Limb (tissue), 2 donors: ENCODE measurements around the gene KCNB1.

Experiments
- DNase-seq, 2 donors: peaks; one replicate each; pipeline ENCODE4 v3.0.0-alpha.2; 2016; ENCODE audit errors: extremely low spot score in 2 of 2

The KCNB1 gene

GRCh38 chr20:49501917-49502316, 19.4 kb upstream of the KCNB1 start:
- no peak for DNase-seq

DNA sequence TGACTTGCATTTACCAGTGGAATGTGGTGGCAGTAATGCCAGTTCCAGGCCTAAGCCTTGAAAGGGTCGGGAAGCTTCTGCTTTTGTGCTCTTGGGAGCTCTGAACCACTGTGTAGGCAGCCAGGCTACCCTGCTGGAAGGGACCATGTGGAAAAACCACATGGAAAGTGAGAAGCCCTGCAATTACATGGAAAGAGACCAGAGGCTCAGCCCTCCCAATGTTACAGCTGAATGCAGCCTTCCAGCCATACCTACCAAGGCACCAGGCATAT, 14.9 kb upstream of the KCNB1 start:
- no peak for DNase-seq

DNA sequence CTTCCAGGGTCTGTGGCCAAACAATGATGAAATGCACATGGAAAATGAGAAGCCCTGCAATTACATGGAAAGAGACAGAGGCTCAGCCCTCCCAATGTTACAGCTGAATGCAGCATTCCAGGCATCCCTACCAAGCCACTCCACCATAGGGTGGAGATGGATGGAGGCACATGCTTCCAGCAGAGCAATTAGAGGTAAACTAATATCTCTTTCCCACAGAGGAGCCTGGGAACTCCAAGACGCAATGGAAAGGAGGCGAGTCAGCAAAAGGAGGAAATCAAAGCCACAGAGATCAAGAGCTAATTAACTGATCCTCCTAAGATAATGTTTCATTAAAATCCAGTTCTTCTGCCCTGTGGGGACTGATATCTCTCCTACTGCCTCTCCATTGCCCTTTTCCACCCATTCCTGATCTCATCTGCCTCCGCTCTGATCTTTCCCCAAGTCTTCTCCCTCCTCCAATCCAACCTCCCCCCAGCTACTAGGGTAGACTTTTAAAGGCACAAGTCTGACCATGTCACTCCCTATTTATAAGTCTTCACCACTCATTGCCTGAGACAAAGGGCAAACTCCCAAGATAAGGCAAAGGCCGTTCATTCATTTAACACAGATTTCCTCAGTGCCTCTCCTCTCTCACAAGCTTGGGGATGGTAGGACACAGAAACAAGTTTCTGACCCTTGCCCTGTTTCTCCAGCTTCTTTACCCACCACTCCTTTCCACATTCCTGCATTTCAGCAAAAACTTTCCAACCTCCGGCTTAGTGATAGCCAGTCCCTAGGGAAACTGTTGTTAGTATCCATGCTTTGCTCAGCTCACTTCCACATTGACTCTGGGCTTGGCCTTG, 14.3 kb upstream of the KCNB1 start:
- DNase-seq, result no peak

DNA sequence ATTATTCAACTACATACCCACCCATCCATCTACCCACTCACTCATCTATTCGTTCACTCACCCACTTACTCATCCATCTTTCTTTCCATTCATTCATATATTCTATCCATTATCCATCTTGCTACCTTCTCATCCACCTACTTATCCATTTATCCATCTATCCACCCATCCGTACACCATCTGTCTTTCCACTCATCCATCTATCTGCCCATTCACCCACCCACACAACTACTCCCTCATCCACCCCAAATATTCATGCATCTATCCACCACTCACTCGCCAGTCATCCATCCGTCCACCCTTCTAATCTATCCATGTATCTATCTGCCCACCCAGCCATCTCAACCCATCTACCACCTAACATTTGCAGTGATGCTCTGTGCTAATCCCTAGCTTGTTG, 13.6 kb upstream of the KCNB1 start:
- DNase-seq, result no peak

DNA sequence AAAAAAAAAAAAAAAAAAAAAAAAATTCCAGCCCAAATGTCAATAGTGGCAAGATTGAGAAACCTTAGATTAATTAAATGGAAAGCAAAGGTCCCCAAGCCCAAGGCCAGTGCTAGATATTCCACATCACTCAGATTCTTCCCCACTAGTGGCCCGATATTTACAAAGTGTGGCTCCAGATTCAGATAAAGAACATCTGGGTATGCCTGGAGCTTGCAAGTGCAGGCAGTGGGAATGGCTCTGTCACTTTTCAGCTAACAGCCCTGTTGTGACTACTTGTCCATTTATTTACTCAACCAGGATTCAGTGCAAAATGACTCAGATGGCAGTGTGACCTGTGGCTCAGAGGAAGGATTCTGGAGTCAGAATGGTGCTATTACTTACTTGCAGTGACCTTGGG, 8.2 kb upstream of the KCNB1 start:
- no peak for DNase-seq

DNA sequence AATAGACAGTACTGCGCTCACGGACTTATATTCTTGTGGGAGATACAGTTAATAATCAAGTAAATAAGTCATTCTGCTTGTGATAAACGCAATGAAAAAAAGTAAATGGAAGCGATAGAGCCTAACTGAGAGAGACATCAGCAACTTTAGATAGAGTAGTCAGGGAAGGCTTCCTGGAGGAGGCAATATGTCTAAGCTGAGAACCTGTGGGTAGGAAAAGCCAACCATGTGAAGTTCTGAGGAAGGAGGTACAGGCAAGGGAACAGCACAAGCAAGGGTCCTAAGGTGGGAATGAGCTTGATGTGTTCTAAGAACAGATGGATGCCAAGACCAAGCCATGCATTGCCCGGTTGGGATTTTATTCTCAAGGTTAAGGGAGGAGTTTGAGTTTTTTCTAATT, 7.2 kb upstream of the KCNB1 start:
- DNase-seq, result no peak

DNA sequence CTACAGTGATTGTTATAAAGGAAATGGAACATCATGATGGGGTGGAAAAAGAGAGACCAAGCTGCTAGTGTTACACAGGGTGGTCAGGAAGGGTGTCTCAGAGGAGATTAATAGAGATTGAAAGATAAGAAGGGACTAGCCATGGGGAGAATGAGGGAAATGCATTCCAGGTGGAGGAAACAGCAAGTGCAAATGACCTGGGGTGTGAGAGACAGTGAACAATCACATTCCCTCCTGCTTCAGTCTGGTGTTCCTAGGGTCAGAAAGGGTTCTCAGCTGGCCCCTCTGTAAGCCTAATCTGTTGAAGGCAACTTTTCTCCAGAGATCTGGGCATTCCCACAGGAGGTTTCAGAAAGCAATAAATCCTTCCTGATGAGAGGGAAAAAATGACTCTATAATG, 3.6 kb upstream of the KCNB1 start:
- DNase-seq, result no peak

DNA sequence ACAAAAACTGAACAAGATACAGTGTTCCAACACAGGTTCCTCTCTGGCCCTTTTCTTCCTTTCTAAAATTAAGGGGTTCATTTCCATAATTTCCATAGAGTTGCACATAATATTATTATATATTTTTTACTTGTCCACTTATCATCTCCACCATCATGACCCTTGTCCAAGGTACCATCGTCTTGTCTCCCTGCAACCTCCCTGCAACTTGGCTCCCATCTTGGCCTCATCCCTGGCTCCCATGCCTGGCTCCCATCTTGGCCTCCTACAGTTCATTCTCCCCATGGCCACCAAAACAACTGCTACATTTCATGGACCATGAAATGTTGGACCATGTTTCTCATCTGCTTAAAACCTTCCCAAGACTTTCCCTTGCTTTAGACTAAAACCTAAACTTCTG, 3.1 kb upstream of the KCNB1 start:
- DNase-seq, result no peak

DNA sequence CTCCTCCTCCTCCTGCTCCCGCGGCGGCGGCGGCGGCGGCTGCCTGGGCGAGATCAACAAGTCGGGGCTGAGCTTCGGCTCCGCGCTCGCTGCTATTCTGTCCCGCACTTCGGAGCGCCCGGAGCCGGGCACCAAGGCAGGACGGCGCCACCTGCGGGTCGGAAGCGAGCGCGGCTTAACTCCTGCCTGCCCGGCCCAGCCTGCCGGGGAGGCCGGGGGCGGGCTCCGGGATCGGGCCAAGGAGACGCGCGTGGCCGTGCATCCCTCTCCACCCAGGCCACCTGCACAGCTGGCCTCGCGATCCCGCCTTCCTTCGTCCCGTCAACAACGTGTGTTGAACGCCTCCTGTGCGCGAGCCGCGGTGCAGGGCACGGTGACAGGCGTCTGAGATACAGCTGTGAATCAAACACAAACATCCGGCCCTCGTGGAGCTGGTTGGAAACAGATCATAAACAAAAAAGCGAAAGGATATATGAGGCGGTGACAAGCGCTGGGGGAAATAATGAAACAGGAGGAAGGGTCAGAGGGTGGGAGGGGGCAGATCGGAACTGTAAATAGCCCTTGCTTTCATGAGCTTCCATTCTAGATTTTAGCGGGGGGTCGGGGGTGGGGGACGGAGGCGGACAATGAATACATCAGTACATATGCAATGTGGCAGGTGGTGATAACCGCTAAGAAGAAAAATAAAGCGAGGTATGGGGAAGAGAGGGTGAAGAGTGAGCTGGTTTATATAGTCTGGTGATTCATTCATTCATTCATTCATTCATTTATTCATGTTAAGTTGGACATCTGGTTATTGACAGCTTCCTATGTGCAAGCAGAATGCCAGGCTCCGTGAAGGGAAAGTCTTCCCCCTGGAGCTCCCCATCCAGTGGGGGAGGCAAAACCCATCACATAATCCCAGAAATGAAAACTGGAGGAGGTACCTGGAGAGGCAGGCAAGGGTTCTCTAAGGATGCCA, 2.0 kb upstream of the KCNB1 start:
- peak; percentile 82 to 89 for DNase-seq

DNA sequence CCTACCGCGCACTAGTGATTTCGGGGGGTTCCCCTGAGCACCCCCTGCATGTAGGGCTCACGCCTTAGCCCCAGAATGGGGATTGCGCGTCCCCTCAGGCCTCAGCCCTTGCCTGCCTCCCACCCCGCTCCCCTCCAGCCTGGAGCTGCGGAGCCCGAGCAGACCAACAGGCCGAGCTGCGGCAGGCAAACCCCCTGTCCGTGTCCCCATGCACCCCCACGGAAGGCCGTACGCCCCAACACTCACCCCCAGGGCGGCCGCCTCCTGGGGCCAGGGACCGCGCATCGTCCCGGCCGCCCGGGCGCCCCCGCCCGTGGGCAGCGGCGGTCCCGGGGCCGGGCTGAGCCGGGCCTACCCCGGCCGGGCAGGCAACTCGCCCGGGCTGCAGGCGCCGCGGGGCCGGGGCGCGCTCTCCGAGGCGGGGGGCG, 1.2 kb upstream of the KCNB1 start:
- DNase-seq, result peak in 1 of 2 donors; percentile 60

- DNase-seq, result peak in 1 of 2 donors; percentile 48
These were observed 689 bp upstream of the KCNB1 start for GRCh38 chr20:49483018-49483695.

DNA sequence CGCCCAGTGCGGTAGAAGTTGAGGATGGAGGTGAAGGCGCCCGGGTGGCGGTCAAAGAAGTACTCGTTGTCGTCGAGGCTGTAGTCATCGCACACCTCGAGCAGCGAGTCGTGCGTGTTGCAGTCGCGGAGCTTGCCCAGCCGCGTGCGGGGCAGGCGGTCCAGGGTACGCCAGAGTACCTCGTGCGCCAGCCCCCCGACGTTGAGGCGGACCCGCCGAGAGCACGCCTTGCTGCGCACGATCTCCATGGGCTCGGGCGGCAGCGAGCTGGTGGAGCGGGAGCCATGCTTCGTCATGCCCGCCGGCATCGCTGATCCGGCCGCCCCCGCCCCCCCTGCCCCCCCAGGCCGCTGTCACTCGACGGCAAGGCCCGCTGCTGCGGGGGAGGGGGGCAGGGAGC, 295 bp downstream of the KCNB1 start:
- DNase-seq, result no peak

DNA sequence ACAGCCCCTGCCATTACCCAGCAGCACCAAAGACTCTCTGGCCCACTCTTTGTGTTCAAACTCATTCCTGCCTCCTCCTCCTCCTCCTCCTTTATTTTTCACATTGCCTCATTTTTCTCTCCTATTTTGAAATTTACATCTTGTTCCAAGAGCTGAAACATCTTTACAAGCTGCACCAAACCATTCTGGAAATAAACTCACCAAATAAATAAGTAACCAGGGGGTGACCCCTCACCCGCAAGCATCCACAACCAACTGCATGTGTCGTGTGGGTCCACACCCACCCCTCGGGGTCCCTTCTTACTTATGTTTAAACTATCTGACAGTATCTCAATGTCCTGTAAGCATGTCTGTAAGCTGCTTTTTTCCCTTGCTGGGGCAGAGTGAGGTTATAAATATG, 1.4 kb downstream of the KCNB1 start:
- DNase-seq, result no peak

DNA sequence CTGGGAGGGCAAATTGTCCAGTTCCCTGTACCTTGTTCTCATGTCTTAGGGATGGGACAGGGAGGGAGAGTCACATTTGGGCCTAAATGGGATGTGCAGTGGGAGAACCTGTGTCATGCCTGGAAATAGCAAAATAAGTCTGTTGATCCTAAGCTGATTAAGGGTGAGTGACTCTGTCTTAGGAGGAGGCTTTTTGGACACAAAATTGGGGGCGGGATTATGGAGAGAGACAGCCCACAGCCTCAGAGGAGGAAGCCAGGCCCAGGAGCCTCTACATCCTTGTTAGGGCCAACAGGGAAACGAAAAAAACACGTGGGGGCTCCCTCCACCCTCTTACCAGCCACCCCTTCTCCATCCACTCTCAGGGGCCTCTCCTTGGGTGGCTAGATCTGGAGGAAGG, 2.2 kb downstream of the KCNB1 start:
- DNase-seq, result no peak

- DNase-seq, result no peak
These were observed 2.7 kb downstream of the KCNB1 start for GRCh38 chr20:49479785-49480184.

DNA sequence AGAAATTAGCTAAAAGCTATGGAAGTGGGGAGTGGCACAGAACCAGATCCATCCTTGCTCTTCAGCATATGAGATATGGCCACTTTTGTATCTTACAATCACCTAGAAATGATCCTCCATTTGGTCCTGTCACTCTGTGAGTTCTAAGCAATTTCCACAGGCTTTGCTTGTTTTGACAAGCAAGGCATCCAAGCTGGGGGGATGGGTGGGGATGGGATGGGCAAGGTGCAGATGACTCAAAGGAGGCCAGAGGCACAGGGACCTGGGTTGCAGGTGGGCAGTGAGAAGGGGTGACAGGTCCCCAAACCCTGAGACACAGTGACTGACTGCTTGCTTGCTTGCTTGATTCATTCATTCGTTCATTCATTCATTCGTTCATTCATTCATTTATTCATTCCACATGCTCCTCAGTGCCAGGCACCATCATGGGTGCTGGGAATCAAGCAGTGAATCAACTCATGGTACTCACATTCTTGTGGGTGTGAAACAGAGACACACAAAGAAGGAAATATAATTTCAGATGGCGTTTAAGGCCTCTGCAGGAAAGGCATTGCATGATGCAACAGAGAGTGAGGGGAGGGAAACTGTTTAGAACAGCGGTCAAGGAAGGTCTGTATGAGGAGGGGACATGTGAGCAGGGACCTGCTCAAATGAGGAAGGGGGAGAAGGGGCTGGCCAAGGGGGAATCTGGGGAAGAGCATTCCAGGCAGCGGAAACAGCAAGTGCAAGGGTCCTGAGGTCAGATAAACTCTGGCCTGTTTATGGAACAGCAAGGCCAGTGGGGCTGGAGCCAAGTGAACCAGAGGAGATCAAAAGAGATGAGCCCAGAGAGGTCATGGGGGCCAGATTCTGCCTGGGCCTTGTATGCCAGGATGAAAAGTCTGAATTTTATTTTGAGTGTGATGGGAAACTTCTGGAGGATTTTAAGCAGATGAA, 3.4 kb downstream of the KCNB1 start:
- no peak for DNase-seq

GRCh38 chr20:49478266-49478665, 4.2 kb downstream of the KCNB1 start:
- no peak for DNase-seq

DNA sequence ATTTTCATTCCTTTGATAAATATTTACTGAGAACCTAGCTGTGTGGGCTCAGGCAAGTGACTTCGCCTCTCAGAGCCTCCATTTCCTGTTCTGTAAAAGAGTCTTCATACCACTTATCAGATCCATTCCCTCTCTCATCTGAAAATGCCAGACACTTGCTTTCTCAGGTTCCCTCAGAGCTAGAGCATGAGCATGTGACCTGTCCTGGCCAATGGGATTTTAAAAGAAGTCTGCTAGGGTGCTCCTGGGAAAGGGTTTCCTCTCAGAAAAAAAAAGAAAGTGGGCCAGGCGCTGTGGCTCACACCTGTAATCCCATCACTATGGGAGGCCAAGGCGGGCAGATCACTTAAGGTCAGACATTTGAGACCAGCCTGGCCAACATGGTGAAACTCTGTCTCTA, 5.3 kb downstream of the KCNB1 start:
- no peak for DNase-seq

DNA sequence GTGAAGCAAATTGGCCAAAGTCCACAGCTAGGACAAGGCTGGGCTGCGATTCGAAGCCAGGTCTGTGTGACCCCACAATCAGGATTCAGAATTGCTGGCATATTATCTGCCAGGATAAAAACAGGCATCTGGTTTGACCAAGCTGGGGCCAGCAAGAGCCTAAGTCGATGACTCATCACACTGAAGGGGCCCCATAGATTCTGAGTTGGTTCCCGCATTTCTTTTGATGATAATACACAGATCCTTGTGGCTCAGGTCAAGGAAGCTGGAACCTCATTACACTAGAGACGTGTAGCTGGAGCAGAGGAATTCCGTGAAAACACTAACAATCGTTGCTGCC, 6.5 kb downstream of the KCNB1 start:
- DNase-seq, result no peak

GRCh38 chr20:49475292-49476015, 7.0 kb downstream of the KCNB1 start:
- DNase-seq, result no peak

- no peak for DNase-seq
These were observed 11.1 kb downstream of the KCNB1 start for GRCh38 chr20:49471397-49471796.
